Right lobe of liver (tissue), 6 donors: Measurements from ENCODE around the gene GIPR. TPM values are rescaled to one million over a fixed set of nuclear protein-coding genes. Genes with fewer than 3 reads are reported as not detected.
A peak's percentile ranks its signal among the peaks of the same experiment; 100 is the strongest.

Experiments used
- ATAC-seq, 4 donors: fragments of 200-7000 bp; cut with Tn5 transposase; one replicate each; pipeline ENCODE4 v1.9.1; 2020; ENCODE audit warnings: mild to moderate bottlenecking in 4 of 4, moderate library complexity in 4 of 4
- DNase-seq, 3 donors: peaks; one replicate each; pipeline ENCODE4 v3.0.0-alpha.2; 2020
- H3K27ac ChIP-seq, 3 donors: fragments of 200-600 bp; one replicate each; pipeline ENCODE4 v1.8.0; 2022
- H3K27me3 ChIP-seq, 2 donors: fragments of 200-600 bp; one replicate each; pipeline ENCODE4 v1.8.0; 2022
- H3K36me3 ChIP-seq, 4 donors: fragments of 200-600 bp; sonication (generic) in 1 of 4; one replicate each; pipeline versions ENCODE4 v1.5.1 to v1.8.0; 2017 to 2022; ENCODE audit warnings: control low read depth in 1 of 4
- H3K4me1 ChIP-seq, 4 donors: fragments of 200-600 bp; sonication (generic) in 1 of 4; one replicate each; pipeline versions ENCODE4 v1.5.1 to v1.8.0; 2017 to 2022; ENCODE audit warnings: control low read depth in 1 of 4
- H3K4me3 ChIP-seq, 3 donors: fragments of 200-600 bp; one replicate each; pipeline ENCODE4 v1.8.0; 2022
- H3K9me3 ChIP-seq, 4 donors: fragments of 200-600 bp; sonication (generic) in 1 of 4; one replicate each; pipeline versions ENCODE4 v1.5.1 to v1.8.0; 2017 to 2022; ENCODE audit warnings: control low read depth in 1 of 4
- CTCF ChIP-seq, 4 donors: fragments of 200-600 bp in 3 of 4; fragments of 450-650 bp in 1 of 4; IDR thresholded peaks; one replicate each; pipeline versions ENCODE4 v1.5.1 to v1.8.0; 2016 to 2022; ENCODE audit warnings: antibody characterized with exemption in 4 of 4, mild to moderate bottlenecking in 2 of 4
- POLR2A ChIP-seq: fragments of 450-650 bp; IDR thresholded peaks from one replicate; pipeline ENCODE4 v1.6.1; 2017; ENCODE audit warnings: antibody characterized with exemption, mild to moderate bottlenecking
- WGBS: methylation state at CpG from one replicate; pipeline ENCODE4 v1.1.6; 2018; ENCODE audit warnings: low coverage, low lambda C conversion rate; ENCODE audit not compliant: insufficient coverage; ENCODE audit errors: missing lambda C conversion rate; 5-methylcytosine and 5-hydroxymethylcytosine counted together
- intact Hi-C, 2 donors: fragments of 100-400 bp; cut with DNase I; formaldehyde crosslinking; loops; one replicate each; pipeline versions ENCODE4 v1.11.2 to v1.14.1; 2022
- total RNA-seq, 6 experiments: library from RNA; depleted of rRNA in 2 of 6; stranded (reverse); fragments of >200 nt in 2 of 6; fragmentation: NEBNext Ultra II Directional in 3 of 6; extraction: Animal tissue kit (Norgen Biotek cat#: 25700) in 3 of 6; gene quantifications; one replicate each; pipeline versions ENCODE4 v1.1.0 to v1.2.4, GENCODE V29; 2016 to 2023
- donor health status: DM: no; HTN: yes; CAD: no.
- donor health status: DM: no; HTN: no; CAD: no.
- donor health status: DM: no; HTN: no; CAD: no.
- donor health status: DM: no; HTN: yes; CAD: no.
- donor health status: DM: no; HTN: yes; CAD: no.

GIPR gene
- total RNA-seq, 6 experiments from 2014 or later: 0.07 to 0.23 (median 0.18) TPM; not detected in 2

- WGBS: 5% methylated on average over 27 of the region's 40 CpGs
- H3K4me3 ChIP-seq: peak overlapping the region; percentile 12 to 42 (median 29)
- intact Hi-C loops: loop anchor here (5.0 to 10.0 kb wide), 3 partner anchors 34 to 117 kb away; partner anchors contain the start of gene GPR4 (in 1 of the 2)
- no peaks in the 10 kb centered on the region for H3K9me3 ChIP-seq
- peaks cover 0 to 4% of the 10 kb centered on the region in 2 donors for H3K27me3 ChIP-seq
- peak overlapping the region; percentile 47 to 69 (median 55) for H3K27ac ChIP-seq
- peaks cover 0 to 27% (median 15%) of the 10 kb centered on the region in 4 donors for H3K4me1 ChIP-seq
- TF ChIP-seq POLR2A (no peak), CTCF (IDR thresholded peaks at IDR 0.05) (no peak)
- no peaks in the 10 kb centered on the region for H3K36me3 ChIP-seq
- ATAC-seq (peak; percentile 66 to 71 (median 70)), DNase-seq (peak; percentile 81 to 83 (median 83))
Measured at GRCh38 chr19:45641274-45642105, 26.5 kb upstream of the GIPR start.

GRCh38 chr19:45643024-45643926 is 24.7 kb upstream of the GIPR start:
- H3K4me1 ChIP-seq: peaks cover 0 to 27% (median 15%) of the 10 kb centered on the region in 4 donors
- peak overlapping the region in 1 of 3 donors; percentile 55 for H3K27ac ChIP-seq
- ATAC-seq (peak; percentile 58 to 65 (median 64)), DNase-seq (peak; percentile 84 to 86 (median 86))
- TF ChIP-seq CTCF (IDR thresholded peaks at IDR 0.05): peak; percentile 95 to 98 (median 96)
- no peak for TF ChIP-seq POLR2A
- no peaks in the 10 kb centered on the region for H3K36me3 ChIP-seq
- H3K27me3 ChIP-seq: peaks cover 0 to 4% of the 10 kb centered on the region in 2 donors
- no peaks in the 10 kb centered on the region for H3K9me3 ChIP-seq
- 4% methylated on average over 23 of the region's 39 CpGs for WGBS
- intact Hi-C loops: loop anchor here (5.0 to 10.0 kb wide), 3 partner anchors 36 to 118 kb away; partner anchors contain the start of gene GPR4 (in 1 of the 2)
- peak overlapping the region in 1 of 3 donors; percentile 12 for H3K4me3 ChIP-seq

GRCh38 chr19:45643927-45644771 is 23.9 kb upstream of the GIPR start:
- ATAC-seq (no peak), DNase-seq (no peak)
- TF ChIP-seq POLR2A (no peak), CTCF (IDR thresholded peaks at IDR 0.05) (no peak)
- H3K36me3 ChIP-seq: no peaks in the 10 kb centered on the region
- no peaks in the 10 kb centered on the region for H3K9me3 ChIP-seq
- intact Hi-C loops: loop anchor here (5.0 to 10.0 kb wide), 3 partner anchors 37 to 119 kb away; partner anchors contain the start of gene GPR4 (in 1 of the 2)
- 54% methylated on average over 8 of the region's 14 CpGs for WGBS
- H3K4me3 ChIP-seq: no peak overlapping the region
- H3K27ac ChIP-seq: no peak overlapping the region
- peaks cover 0 to 27% (median 15%) of the 10 kb centered on the region in 4 donors for H3K4me1 ChIP-seq
- H3K27me3 ChIP-seq: peaks cover 0 to 4% of the 10 kb centered on the region in 2 donors
